Spinal cord (tissue), 10 donors: Measurements from ENCODE around the gene BPIFB6. TPM values are rescaled to one million over a fixed set of nuclear protein-coding genes. Genes with fewer than 3 reads are reported as not detected.
A peak's percentile ranks its signal among the peaks of the same experiment; 100 is the strongest.
"Not testable (repeated sequence)": the region's sequence is repeated elsewhere in the genome, so short reads cannot be mapped to it uniquely, and the experiment has no call there.

Source experiments
- DNase-seq, 6 donors: peaks; one replicate each; pipeline versions ENCODE4 v3.0.0 to v3.0.0-alpha.2; 2013 to 2015; ENCODE audit warnings: low spot score in 6 of 6, low read depth in 4 of 6
- H3K27ac ChIP-seq: one replicate; pipeline ENCODE4 v1.5.1; 2013; ENCODE audit warnings: low read depth, low read length, control low read depth
- H3K27me3 ChIP-seq: one replicate; pipeline ENCODE4 v1.6.1; 2013; ENCODE audit warnings: low read length; ENCODE audit not compliant: control insufficient read depth, insufficient read depth
- H3K36me3 ChIP-seq: one replicate; pipeline ENCODE4 v1.6.1; 2013; ENCODE audit warnings: low read length; ENCODE audit not compliant: control insufficient read depth, insufficient read depth
- H3K4me1 ChIP-seq: one replicate; pipeline ENCODE4 v1.6.1; 2013; ENCODE audit warnings: low read length; ENCODE audit not compliant: control insufficient read depth, insufficient read depth
- H3K4me3 ChIP-seq: one replicate; pipeline ENCODE4 v1.5.1; 2013; ENCODE audit warnings: low read depth, low read length, control low read depth
- H3K9me3 ChIP-seq: one replicate; pipeline ENCODE4 v1.6.1; 2013; ENCODE audit warnings: low read length; ENCODE audit not compliant: control insufficient read depth, insufficient read depth
- WGBS: methylation state at CpG from one replicate; pipeline ENCODE4 v1.1.5; 2013; ENCODE audit warnings: missing lambda C conversion rate; ENCODE audit not compliant: insufficient coverage; 5-methylcytosine and 5-hydroxymethylcytosine counted together
- polyA plus RNA-seq, 2 donors: library from polyadenylated mRNA; unstranded; fragments of 120-200 nt; gene quantifications; one replicate each; pipeline ENCODE4 v1.2.1, GENCODE V29; 2013; ENCODE audit not compliant: insufficient read length in 2 of 2
- total RNA-seq, 2 donors: library from RNA; depleted of rRNA in 1 of 2; stranded (reverse); fragments of 120-200 nt in 1 of 2; fragments of >200 nt in 1 of 2; gene quantifications; one replicate each; pipeline versions ENCODE4 v1.2.3 to v1.2.4, GENCODE V29; 2013 to 2014
- donor health status: healthy.

The BPIFB6 gene
- total and polyA plus RNA-seq, 4 donors = not detected

- no peak for DNase-seq
- no peaks in the 10 kb centered on the region for H3K27me3 ChIP-seq
- H3K4me1 ChIP-seq = no peaks in the 10 kb centered on the region
- H3K9me3 ChIP-seq = no peaks in the 10 kb centered on the region
- no peaks in the 10 kb centered on the region for H3K36me3 ChIP-seq
- H3K27ac ChIP-seq = no peak overlapping the region
- H3K4me3 ChIP-seq = no peak overlapping the region
- WGBS = no CpG with 5 or more reads among the region's 1 CpG
Measured at GRCh38 chr20:33043731-33044181, 12.3 kb downstream of the BPIFB6 start.

- H3K36me3 ChIP-seq, H3K4me1 ChIP-seq, H3K27ac ChIP-seq, DNase-seq, H3K4me3 ChIP-seq, H3K9me3 ChIP-seq, H3K27me3 ChIP-seq: not testable (repeated sequence)
- WGBS = 77% methylated on average over 12 of the region's 15 CpGs
Measured at GRCh38 chr20:33045129-33045721, 13.8 kb downstream of the BPIFB6 start.

- H3K4me1 ChIP-seq = no peaks in the 10 kb centered on the region
- no peaks in the 10 kb centered on the region for H3K9me3 ChIP-seq
- H3K36me3 ChIP-seq = no peaks in the 10 kb centered on the region
- DNase-seq = no peak
- H3K27me3 ChIP-seq = no peaks in the 10 kb centered on the region
- H3K27ac ChIP-seq = no peak overlapping the region
- no CpG with 5 or more reads among the region's 3 CpGs for WGBS
- no peak overlapping the region for H3K4me3 ChIP-seq
Measured at GRCh38 chr20:33046412-33046811, 15.0 kb downstream of the BPIFB6 start.

- Histone ChIP-seq H3K27ac (no peak overlapping the region), H3K4me1 (peaks cover 8% of the 10 kb centered on the region), H3K9me3 (no peaks in the 10 kb centered on the region), H3K27me3 (no peaks in the 10 kb centered on the region), H3K36me3 (no peaks in the 10 kb centered on the region), H3K4me3 (no peak overlapping the region)
- 46% methylated on average over 2 of the region's 4 CpGs for WGBS
- peak in 1 of 6 donors; percentile 3 for DNase-seq
Measured at GRCh38 chr20:33051333-33051732, 19.9 kb downstream of the BPIFB6 start.

GRCh38 chr20:33053291-33054106 is 22.1 kb downstream of the BPIFB6 start, which contains the start of gene BPIFB3:
TSS of gene BPIFB3 (plus strand) at chr20:33053903. CDS start at chr20:33055436, 1,533 bp downstream.
- no peak within 1 kb of the TSS for H3K27ac ChIP-seq
- no peaks in the 10 kb centered on the region for H3K9me3 ChIP-seq
- no peak within 1 kb of the TSS for H3K4me3 ChIP-seq
- 76% methylated on average over 14 of the region's 25 CpGs for WGBS
- H3K4me1 ChIP-seq = peaks cover 8% of the 10 kb centered on the region
- peak in 1 of 6 donors; percentile 7 for DNase-seq
- no peaks in the 10 kb centered on the region for H3K36me3 ChIP-seq
- no peaks in the 10 kb centered on the region for H3K27me3 ChIP-seq

GRCh38 chr20:33054381-33054780 is 22.9 kb downstream of the BPIFB6 start:
- no peaks in the 10 kb centered on the region for H3K9me3 ChIP-seq
- WGBS = 87% methylated on average over 6 of the region's 7 CpGs
- H3K27me3 ChIP-seq = no peaks in the 10 kb centered on the region
- no peak overlapping the region for H3K27ac ChIP-seq
- no peak overlapping the region for H3K4me3 ChIP-seq
- H3K4me1 ChIP-seq = peaks cover 8% of the 10 kb centered on the region
- no peaks in the 10 kb centered on the region for H3K36me3 ChIP-seq
- no peak for DNase-seq

- Histone ChIP-seq H3K4me3 (no peak overlapping the region), H3K27ac (no peak overlapping the region), H3K4me1 (peaks cover 8% of the 10 kb centered on the region), H3K9me3 (no peaks in the 10 kb centered on the region), H3K36me3 (no peaks in the 10 kb centered on the region), H3K27me3 (no peaks in the 10 kb centered on the region)
- 82% methylated on average over 2 of the region's 2 CpGs for WGBS
- no peak for DNase-seq
Measured at GRCh38 chr20:33054791-33055190, 23.3 kb downstream of the BPIFB6 start.

- Histone ChIP-seq H3K27ac (no peak overlapping the region), H3K27me3 (no peaks in the 10 kb centered on the region), H3K4me1 (peaks cover 20% of the 10 kb centered on the region), H3K4me3 (no peak overlapping the region), H3K9me3 (no peaks in the 10 kb centered on the region), H3K36me3 (no peaks in the 10 kb centered on the region)
- WGBS = 100% methylated on average over 5 of the region's 7 CpGs
- no peak for DNase-seq
Measured at GRCh38 chr20:33059136-33059535, 27.7 kb downstream of the BPIFB6 start.

GRCh38 chr20:33059741-33060390 is 28.4 kb downstream of the BPIFB6 start:
- H3K9me3 ChIP-seq = no peaks in the 10 kb centered on the region
- peaks cover 20% of the 10 kb centered on the region for H3K4me1 ChIP-seq
- no peaks in the 10 kb centered on the region for H3K27me3 ChIP-seq
- no peak for DNase-seq
- no peak overlapping the region for H3K4me3 ChIP-seq
- H3K27ac ChIP-seq = no peak overlapping the region
- WGBS = 91% methylated on average over 21 of the region's 22 CpGs
- H3K36me3 ChIP-seq = no peaks in the 10 kb centered on the region
